BE2C (cell line): ENCODE data around the gene STK17B. TPM values are rescaled to one million over a fixed set of nuclear protein-coding genes. Genes with fewer than 3 reads are reported as not detected.
A peak's percentile ranks its signal among the peaks of the same experiment; 100 is the strongest.

Source experiments
- DNase-seq: peaks from one replicate; pipeline ENCODE4 v3.0.0-alpha.2; 2020
- H3K27me3 ChIP-seq: fragments of 250-450 bp; sonication (Bioruptor Pico); 2 replicates; pipeline ENCODE4 v1.5.1; 2020; ENCODE audit warnings: mild to moderate bottlenecking
- H3K36me3 ChIP-seq: fragments of 250-450 bp; sonication (Bioruptor Pico); 2 replicates; pipeline ENCODE4 v1.5.1; 2020; ENCODE audit warnings: mild to moderate bottlenecking
- H3K4me1 ChIP-seq: fragments of 250-450 bp; sonication (Bioruptor Pico); 2 replicates; pipeline ENCODE4 v1.5.1; 2020
- H3K4me3 ChIP-seq: 2 replicates; pipeline ENCODE4 v1.5.1; 2011; ENCODE audit warnings: low read depth, low read length
- H3K9me3 ChIP-seq: fragments of 250-450 bp; sonication (Bioruptor Pico); 2 replicates; pipeline ENCODE4 v1.5.1; 2020
- CTCF ChIP-seq: IDR thresholded peaks from 2 replicates; pipeline ENCODE4 v1.5.1; 2012; ENCODE audit warnings: mild to moderate bottlenecking, low read depth, low read length
- polyA plus RNA-seq: library from polyadenylated mRNA; unstranded; fragments of >200 nt; gene quantifications from one replicate; pipeline ENCODE4 v1.2.1, GENCODE V29; 2012; ENCODE audit warnings: low read depth, missing spikeins; ENCODE audit not compliant: insufficient read length, insufficient read depth

Gene STK17B
- polyA plus RNA-seq = 2.3 TPM

- Histone ChIP-seq H3K36me3 (no peaks in the 10 kb centered on the region), H3K4me3 (peak within 1 kb of the TSS; percentile 89), H3K9me3 (no peaks in the 10 kb centered on the region), H3K4me1 (peaks cover 3% of the 10 kb centered on the region), H3K27me3 (no peaks in the 10 kb centered on the region)
- DNase-seq = peak; percentile 98
- TF ChIP-seq CTCF = peak; percentile 21; the same call in 1 of the 2 replicates
Observed at GRCh38 chr2:196171248-196171871, at the start of gene STK17B. STK17B (minus strand) TSS chr2:196171578; CDS start chr2:196163383, 8,195 bp downstream.

DNA sequence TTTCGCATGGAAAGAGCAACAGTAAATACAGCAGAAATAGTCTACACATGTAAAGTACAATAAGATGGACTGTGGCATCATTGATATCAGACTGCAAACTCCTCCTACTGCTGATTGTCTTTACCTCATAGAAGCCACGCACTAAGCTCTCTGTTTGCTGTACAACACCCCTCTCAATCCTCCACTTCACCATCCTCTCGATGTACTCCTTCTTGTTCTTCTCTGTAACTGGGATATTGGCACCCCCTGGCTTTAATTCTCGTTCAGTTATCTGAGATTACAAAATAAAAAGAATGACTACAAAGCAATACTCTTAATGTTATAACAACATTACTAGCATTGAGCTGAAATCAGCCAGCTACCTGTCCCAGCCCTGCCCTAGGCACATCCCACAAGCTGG is 49.3 kb upstream of the STK17B start:
- no peaks in the 10 kb centered on the region for H3K36me3 ChIP-seq
- no peaks in the 10 kb centered on the region for H3K9me3 ChIP-seq
- TF ChIP-seq CTCF = no peak
- H3K4me3 ChIP-seq = no peak overlapping the region
- DNase-seq = no peak
- H3K4me1 ChIP-seq = no peaks in the 10 kb centered on the region
- H3K27me3 ChIP-seq = no peaks in the 10 kb centered on the region

- no peak for DNase-seq
- no peak overlapping the region for H3K4me3 ChIP-seq
- no peaks in the 10 kb centered on the region for H3K9me3 ChIP-seq
- no peaks in the 10 kb centered on the region for H3K27me3 ChIP-seq
- no peaks in the 10 kb centered on the region for H3K36me3 ChIP-seq
- no peak for TF ChIP-seq CTCF
- H3K4me1 ChIP-seq = no peaks in the 10 kb centered on the region
Observed at GRCh38 chr2:196219671-196220070, 48.3 kb upstream of the STK17B start.

DNA sequence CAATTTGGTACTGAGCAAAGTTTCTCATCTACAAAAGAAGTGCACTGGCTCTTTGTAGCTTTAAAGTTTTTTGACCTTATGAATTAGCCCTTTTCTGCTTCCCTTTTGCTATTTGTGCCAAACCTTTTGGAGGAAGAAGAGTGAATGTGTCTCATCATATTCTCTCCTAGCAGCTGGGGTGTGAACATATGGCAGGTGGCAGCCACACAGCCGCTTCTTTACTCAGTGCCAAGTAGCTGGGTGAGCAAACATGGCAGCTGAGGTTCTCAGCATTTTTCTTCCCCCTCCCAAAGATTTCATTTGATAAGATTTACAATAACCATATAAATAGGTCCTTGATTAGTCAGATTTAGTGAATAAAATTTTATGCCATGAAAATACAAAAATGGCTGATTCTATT is 46.7 kb upstream of the STK17B start:
- Histone ChIP-seq H3K4me1 (no peaks in the 10 kb centered on the region), H3K36me3 (no peaks in the 10 kb centered on the region), H3K4me3 (no peak overlapping the region), H3K27me3 (no peaks in the 10 kb centered on the region), H3K9me3 (no peaks in the 10 kb centered on the region)
- no peak for TF ChIP-seq CTCF
- DNase-seq = no peak

DNA sequence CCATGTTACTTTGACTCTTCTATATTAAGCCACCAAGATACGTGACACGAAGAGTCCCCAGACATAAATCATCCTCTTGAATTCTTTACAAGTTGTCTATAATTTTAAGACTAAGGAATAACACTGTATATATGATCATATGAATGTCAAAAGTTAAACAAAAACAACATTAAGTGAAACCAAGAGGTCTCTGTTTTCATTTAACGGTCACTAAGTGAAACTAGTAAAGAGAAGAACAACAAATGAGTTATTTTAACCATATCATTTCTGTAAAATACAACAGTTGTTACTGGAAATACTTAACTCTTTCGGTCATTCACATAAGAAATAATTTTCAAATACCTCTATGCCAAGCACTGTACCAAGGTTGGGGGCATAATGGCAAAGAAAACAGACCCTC is 45.7 kb upstream of the STK17B start:
- Histone ChIP-seq H3K36me3 (no peaks in the 10 kb centered on the region), H3K27me3 (no peaks in the 10 kb centered on the region), H3K9me3 (no peaks in the 10 kb centered on the region), H3K4me1 (no peaks in the 10 kb centered on the region), H3K4me3 (no peak overlapping the region)
- TF ChIP-seq CTCF = no peak
- DNase-seq = no peak

GRCh38 chr2:196215376-196215775 is 44.0 kb upstream of the STK17B start:
- no peak overlapping the region for H3K4me3 ChIP-seq
- no peak for TF ChIP-seq CTCF
- no peaks in the 10 kb centered on the region for H3K4me1 ChIP-seq
- H3K9me3 ChIP-seq = no peaks in the 10 kb centered on the region
- DNase-seq = no peak
- H3K36me3 ChIP-seq = no peaks in the 10 kb centered on the region
- no peaks in the 10 kb centered on the region for H3K27me3 ChIP-seq
